ENCODE measurements around the gene PSMA5.
"Not testable (repeated sequence)": the region's sequence is repeated elsewhere in the genome, so short reads cannot be mapped to it uniquely, and the experiment has no call there.

The PSMA5 gene

DNA sequence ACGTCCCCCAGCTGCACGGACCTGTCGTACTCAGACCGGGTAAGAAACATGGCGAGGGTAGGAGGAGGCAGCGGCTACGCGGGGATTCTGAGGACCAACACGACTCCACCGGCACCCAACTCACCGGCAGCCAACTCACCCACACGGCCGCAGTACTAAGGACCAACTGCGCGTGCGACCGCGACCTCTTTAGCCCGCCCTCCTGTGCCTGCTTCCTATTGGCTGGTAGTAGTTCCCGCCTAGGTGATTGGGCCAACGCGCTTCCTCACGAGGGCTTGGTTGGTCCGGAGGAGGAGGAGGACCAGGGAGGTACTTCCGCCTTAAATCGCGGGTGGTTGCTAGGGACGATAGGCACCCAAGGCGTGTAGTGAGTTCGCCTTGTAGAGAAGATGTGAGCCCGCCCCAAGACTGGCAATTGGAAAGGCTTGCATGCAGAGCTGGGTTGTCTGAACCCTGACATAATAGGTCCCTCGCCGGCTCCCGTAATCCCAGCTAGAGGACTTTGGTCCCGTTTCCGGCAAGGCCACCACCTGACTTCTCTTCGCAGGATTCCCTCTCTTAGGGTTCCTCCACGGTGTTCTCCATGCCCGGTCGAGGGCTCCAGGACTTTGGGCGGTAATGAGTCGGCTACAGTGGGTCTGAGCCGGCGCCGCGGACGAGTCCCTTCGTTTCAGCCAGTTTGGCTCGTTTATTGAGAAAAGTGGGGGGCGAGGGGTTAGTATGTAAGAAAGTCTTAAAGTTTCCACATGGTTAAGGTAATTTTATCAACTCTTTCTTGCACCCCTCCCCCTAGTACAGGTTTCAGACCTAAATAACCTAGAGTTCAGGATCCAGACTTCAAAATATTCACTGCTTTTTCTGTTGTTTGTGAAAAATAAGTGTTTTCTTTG, at the start of gene PSMA5:
TSS of gene PSMA5 (minus strand) at position 168 of the 890 bp plus-strand sequence. CDS start at position 50, 118 bp downstream.
- peak; percentile 99 for DNase-seq (ENCODE audit: low read depth)

DNA sequence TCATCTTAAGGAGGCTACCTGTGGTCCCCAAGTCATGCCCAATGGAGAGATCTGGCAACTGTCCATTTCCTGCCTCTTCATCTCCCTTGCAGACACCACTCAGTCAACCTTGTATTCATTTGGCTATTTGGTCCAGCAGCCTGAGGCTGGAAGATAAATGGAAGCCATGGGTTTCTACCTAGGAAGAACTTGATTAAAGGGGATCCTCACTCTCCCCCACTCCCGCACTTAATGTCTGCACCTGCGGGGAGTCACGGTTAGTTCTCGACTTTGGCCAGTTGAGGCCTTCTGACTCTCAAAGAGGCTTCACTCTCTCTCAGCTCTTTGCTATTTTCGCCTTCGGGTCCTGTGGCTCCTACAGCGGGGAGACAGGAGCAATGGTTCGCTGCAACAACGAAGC, 49.0 kb upstream of the PSMA5 start:
- no peak for DNase-seq (ENCODE audit: low read depth)

DNA sequence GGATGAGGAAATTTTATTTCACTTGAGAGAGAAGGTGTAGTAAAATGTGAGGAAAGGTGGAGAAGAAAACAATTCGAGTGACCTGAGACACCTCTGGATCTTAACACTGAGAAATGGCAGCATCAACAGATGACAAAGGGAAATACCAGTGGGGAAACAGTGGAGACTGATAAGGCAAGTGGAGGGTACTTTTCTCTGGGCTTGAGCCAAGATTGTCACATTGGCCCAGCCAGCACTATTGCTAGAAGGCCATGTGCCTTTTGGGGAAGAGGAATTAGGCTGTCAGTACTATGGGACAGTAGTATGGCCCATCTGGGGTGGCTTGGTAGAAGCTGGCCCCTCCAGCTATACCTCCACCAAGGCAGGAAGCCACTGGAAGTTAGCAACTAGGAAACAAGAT, 48.4 kb upstream of the PSMA5 start:
- no peak for DNase-seq (ENCODE audit: low read depth)

DNA sequence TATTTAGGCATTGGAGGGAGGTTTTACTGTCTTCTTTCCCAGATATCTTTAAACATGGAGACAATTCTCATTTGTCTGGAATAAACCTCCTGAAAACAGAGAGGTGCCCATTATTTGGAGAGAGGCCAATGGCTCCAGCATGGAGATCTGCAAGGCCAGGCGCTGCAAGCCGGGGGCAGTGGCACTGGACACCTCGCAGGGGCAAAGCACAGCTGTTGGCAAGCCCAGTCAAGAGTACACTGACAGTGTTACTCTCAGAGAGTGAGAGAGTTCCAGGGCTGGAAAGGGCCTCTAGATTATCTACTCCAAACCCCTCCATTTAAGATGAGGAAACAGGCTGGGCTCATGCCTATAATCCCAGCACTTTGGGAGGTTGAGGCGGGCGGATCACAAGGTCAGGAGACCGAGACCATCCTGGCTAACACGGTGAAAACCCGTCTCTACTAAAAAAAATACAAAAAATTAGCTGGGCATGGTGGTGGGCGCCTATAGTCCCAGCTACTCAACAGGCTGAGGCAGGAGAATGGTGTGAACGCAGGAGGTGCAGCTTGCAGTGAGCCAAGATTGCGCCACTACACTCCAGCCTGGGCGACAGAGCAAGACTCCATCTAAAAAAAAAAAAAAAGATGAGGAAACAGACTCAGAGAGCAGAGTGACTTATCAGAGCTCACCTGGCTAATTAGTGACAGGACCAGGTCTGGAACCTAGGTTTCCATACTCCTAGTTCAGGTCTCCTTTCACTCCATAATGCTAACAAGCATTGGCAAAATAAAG, 47.2 kb upstream of the PSMA5 start:
- DNase-seq (ENCODE audit: low read depth): not testable (repeated sequence)

DNA sequence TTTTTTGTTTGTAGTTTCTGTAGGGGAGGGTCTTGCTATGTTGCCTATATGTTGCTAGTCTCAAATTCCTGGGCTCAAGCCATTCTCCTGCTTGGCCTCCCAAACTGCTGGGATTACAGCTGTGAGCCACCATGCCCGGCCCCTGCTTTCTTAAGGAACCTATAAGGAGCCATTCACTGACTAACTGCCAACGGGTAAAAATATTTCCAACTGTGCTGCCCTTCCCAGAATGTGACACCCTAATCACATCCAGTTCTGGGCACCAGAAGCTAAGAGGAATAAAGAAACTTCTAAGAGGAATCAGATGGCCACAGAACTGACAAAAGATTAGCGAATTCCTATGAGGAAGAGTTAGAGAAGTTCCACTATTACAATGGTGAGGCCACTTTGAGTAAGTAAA, 46.5 kb upstream of the PSMA5 start:
- DNase-seq (ENCODE audit: low read depth): no peak

DNA sequence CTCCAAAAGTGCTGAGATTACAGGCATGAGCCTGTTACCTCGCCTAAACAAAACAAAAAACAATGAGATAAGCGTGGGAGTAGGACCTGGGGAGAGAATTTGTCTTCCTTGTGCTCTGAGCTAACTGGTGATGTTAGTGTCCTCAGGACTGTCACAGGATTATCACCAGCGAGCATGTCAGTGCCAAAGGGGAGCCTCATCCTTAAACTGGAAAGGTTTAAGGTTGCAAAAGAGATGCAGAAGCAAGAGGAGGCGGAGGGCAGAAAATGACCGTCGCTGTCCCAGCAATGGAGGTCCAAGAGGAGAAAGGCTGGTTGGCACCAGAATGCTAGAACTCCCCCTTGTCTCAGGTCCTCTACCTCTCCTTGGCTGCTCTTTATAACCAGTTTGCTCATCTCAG, 44.0 kb upstream of the PSMA5 start:
- DNase-seq (ENCODE audit: low read depth): no peak

DNA sequence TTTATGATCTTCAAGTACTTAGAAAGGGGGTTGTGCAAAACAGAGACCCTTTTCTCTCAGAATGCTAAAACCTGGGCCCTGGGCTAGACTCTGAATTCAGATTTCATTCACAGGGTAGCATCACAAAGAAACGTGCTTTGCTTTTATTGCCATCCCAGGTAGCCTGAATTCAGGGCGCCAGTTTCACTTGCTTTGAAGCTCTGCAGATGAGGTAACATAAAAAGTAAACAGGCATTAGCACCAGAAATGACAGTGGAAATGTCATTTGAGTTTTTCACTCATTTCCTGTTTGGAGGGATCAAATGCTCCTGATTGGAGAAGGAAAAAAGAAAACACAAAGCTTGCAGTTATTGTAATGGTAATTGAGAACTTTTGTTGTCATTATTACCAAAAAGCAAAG, 42.7 kb upstream of the PSMA5 start:
- DNase-seq (ENCODE audit: low read depth): no peak

DNA sequence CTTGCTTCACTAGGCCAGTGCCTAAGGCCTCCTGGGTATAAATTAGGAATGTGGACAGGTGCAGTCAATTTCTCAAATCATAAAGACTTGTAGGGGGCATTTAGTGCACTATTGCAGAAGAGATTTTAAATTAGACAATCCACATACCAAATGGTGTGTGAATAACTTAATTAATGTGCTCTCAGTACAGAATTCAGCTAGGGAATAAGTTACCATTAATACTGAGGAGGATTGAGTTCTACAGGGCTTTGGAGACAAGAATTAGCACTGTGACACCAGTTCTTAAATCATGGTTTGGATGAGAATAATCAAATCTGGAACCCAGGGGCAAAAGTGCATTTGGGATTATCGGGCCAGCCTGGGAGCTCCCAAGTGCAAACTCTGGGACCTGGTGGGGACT, 41.8 kb upstream of the PSMA5 start:
- DNase-seq (ENCODE audit: low read depth): no peak

DNA sequence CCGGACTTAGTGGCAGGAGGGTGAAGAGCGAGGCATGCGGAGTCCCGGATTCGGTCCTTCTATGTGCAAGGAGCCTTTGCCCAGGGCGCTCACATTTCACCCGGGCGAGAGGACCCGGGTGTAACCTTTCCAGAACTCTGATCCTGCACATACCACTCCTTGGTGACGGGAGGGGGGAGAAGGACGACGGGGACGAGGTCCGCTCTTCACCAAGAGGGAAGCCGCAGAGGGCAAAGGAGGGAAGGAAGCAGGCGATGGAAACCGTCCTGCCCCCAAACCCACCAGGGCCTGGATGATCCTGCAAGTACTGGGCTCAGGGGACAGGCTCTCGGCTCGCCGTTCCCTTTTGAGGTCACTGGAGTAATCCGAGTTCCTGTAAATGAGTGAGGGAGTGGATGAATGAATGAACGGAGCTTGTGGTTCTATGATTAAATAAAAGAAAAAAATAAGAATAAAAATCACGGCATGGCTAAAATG, 41.1 kb upstream of the PSMA5 start:
- no peak for DNase-seq (ENCODE audit: low read depth)

DNA sequence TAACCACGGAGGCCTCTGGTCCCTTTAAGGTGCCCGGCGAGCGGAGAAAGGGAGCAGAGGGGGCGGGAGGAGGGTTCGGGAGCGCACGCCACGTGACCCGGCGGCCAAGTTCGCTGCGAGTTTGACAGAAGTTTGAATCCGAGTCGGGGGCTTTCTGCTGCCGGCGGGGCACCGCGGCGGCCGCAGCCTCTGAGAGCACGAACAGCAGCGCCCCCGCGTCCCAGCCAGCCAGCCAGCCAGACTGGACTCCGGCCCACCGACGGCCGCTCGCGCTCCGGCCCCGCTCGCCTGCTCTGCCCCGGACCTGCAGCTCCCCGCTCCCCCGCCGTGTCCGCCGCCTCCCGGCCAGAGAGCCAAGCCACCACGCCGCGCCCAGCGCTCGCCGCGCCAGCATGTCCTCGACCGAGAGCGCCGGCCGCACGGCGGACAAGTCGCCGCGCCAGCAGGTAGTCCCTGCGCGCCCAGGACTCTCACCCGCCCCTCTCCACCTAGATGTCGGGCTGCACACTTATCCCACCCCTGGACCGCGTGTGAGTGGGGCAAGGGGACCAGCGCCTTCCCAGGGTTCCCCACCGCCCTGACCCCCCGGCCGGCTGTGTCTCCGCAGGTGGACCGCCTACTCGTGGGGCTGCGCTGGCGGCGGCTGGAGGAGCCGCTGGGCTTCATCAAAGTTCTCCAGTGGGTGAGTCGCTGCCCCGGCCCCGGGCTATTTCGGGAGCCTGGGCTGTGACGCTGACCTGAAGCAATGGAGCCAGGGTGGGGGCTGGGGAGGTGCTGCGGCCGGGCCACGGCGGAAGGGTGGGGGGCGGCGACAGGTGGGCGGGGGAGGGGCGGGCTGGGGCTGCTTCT, 40.4 kb upstream of the PSMA5 start, which contains the start of gene SYPL2:
TSS of gene SYPL2 (plus strand) at position 95 of the 849 bp plus-strand sequence. CDS start at position 393, 298 bp downstream.
- no peak for DNase-seq (ENCODE audit: low read depth)

DNA sequence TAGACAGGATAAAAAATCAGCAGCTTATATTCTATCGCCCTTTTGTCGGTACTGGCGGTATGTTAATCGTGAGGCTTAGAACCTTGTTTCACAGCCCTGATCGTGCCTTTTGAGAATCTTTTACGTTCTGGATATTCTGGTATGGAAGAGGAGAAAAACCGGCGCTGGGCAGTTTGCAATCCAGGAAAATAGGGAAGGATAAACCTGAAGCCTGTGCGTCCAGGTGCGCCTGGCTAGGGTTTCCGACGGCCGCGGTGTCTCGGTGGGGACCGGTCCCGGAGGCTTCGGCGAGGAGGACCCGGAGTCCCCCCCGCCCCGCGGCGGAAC, 39.8 kb upstream of the PSMA5 start:
- no peak for DNase-seq (ENCODE audit: low read depth)

DNA sequence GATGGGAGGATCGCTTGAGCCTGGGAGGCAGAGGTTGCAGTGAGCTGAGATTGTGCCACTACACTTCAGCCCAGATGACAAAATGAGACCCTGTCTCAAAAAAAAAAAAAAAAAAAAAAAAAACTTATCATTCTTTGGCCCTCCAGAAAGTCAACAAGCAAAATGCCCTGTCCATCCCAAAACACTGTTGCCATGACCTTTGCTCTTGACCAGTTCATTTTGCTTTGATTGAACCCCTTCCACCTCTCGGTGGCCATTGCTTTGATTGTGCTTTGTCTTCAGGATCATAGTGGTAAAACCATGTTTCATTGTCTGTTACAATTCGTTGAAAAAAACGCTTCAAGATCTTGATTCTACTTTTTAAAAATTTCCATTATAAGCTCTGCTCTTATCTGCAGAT, 31.6 kb upstream of the PSMA5 start:
- no peak for DNase-seq (ENCODE audit: low read depth)

DNA sequence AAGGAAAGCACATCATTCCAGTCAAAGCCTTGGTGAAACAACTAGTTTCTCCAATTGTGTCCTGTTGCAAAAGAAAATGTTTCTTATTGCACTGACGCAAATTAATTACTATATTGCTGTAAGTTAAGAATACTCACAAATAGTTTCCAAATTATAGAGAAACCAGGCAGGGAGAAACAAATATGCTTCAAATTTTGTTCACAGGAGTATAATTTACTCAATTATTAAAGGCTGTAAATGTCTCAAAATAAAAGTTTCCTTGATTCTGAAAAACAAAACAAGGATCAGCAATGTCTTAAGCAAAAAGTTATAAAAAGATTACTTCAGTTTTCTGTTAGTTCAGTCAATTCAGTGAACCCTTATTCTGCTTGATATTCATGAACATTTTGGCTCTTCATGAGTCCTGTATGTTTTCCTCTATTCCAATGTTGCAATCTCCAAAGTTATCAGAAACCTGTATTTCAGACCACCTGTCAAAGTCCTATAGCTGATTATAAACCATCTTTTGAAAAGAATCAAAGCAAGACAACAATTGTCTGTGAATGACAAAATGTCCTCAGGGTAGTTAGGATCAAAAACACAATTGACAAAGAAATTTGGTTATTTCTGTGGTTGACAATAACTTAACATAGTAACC, 28.4 kb upstream of the PSMA5 start:
- no peak for DNase-seq (ENCODE audit: low read depth)

DNA sequence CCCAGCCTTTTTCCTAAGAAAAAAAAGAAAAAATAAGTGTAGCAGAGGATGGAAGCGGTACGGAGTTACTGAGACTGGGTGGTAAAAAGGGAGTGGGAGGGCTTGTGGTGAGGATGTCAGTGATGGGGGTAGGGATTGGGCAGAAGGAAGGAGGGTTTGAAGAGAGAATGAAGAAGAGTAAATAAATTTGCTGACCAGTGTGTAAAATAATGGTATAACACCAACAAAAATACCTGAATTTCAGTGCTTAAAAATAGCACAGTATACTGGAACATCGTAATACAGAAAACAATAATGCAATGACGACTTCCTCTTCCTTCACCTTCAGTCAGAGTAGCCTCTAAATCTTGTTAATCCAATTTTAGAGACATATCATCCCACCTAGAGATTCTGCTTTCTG, 21.3 kb upstream of the PSMA5 start:
- no peak for DNase-seq (ENCODE audit: low read depth)

DNA sequence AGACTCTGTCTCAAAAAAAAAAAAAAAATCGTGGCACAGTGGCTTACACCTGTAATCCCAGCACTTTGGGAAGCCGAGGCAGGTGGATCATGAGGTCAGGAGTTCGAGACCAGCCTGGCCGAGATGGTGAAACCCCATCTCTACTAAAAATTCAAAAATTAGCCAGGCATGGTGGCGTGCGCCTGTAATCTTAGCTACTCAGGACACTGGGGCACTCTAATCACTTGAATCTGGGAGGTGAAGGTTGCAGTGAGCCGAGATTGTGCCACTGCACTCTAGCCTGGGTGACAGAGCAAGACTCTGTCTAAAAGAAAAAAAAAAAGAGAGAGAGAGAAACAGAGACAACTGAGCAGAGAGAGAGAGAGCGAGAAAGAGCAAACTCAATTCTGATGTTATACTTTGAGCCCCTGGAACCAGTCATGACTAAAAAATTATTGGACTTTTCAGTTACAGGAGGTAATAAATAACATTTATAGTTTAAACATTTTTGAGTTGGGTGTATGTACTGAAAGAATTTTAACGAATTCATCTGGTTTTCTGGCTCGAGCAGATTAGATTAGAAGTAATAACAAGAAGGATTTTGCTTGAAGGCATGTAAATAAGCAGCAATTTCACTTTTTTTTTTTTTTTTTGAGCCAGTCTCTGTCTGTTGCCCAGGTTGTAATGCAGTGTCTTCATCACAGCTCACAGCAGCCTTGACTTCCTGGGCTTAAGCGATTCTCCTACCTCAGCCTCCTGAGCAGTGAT, 19.9 kb upstream of the PSMA5 start:
- not testable (repeated sequence) for DNase-seq (ENCODE audit: low read depth)

DNA sequence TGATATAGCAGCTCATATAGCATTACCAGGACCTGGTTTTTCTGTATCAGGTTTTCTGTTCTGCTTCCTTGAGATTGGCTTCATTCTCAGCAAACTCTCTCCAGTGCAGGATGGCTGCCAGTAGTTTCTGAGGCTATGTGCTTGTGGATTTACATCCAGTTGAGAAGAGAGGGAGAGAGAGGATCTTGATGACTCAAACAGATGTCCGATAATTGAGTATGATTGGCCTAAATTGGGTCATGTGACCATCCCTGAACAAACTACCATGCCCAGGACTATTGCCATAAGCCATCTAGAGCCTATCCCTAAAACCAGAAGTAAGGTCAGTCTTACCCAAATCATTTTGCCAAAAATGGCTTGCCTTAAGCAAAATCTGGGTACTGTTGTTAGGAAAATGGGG, 18.1 kb upstream of the PSMA5 start:
- no peak for DNase-seq (ENCODE audit: low read depth)

DNA sequence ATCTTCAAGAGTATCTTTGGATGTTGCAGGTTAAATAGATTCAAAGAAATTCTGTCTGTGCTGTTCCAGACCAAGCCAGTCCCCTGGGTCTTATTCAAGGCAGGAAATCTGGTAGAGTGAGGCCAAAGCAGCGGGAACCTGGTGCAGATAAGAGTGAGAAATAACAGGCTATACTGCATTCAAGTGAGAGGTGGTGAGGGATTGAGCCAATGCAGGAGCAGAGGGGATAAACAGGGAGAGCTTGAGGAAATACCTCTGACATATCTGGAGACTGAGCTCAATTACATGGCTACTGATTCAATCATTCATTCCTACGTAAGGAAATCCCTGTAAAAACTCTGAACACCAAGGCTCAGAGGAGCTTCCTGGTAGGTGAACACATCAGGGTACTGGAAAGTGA, 17.2 kb upstream of the PSMA5 start:
- DNase-seq (ENCODE audit: low read depth): no peak

DNA sequence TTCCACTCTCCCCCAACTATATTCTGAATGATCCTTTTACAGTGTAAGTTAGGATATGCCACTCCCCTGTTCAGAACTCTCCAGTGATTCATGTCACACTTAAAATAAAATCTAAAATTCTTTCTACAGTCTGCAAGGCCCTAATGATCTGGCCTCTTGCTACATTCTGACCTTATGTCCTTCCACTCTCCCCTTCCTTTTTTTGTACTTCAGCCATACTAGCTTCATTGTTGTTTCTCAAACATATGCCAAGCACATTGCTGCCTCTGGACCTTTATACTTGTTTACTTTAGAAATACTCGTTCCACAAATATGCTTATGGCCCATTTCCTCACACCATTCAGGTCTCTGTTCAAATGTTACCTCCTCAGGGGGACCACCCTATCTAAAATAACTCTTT, 14.8 kb upstream of the PSMA5 start:
- no peak for DNase-seq (ENCODE audit: low read depth)

DNA sequence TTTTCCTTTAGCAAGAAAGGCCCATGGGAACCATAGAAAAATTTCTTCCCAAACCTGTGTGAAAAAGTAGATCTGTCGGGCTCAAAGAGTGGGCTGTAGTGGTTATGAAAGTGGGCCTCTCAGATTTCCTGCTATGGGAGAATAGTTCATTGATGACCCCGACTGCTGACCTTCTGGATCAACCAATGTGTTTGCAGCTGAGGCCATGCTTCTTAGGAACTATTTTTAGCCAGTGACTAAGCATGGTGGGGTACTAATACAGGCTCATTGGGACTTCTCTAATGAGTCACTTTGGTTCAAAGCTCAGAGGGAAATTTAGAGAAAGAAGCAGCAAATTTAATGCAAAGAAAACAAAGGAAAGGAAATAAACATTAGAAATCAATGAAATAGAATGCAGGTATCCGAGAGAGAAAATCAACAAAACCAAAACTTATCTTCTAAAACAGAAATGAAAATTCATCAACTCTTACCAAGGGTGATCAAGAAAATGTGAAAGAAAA, 12.6 kb upstream of the PSMA5 start:
- peak; percentile 90 for DNase-seq (ENCODE audit: low read depth)

DNA sequence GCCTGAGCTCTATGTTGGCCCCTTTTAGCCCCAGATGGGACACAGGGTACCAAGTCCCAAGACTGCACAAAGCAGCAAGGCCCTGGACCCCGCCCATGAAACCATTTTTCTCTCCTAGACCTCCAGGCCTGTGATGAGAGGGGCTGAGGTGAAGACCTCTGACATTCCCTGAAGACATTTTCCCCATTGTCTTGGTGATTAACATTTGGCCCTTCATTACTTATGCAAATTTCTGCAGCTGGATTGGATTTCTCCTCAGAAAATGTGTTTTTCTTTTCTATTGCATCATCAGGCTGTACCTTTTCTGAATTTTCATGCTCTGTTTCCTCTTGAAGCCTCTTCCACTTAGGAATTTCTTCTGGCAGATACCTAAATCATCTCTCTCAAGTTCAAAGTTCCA, 8.2 kb upstream of the PSMA5 start:
- no peak for DNase-seq (ENCODE audit: low read depth)

DNA sequence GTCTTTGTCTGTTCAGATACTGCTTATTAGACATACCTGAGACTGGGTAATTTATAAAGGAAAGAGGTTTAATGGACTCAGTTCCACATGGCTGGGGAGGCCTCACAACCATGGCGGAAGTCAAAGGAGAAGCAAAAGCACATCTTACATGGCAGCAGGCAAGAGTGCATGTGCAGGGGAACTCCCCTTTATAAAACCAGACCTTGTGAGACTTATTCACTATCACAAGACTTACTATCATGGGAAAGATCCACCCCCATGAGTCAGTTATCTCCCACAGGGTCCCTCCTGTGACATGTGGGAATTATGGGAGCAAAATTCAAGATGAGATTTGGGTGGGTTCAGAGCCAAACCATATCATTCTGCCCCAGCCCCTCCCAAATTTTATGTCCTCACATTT, 7.1 kb upstream of the PSMA5 start:
- DNase-seq (ENCODE audit: low read depth): no peak
